GM23338 (cell line): Measurements from ENCODE around the gene EDNRA. TPM values are rescaled to one million over a fixed set of nuclear protein-coding genes. Genes with fewer than 3 reads are reported as not detected.

Experiments used
- ATAC-seq: fragments of 200-7000 bp; cut with Tn5 transposase; 3 replicates; pipeline ENCODE4 v1.9.1; 2020
- DNase-seq: peaks from one replicate; pipeline ENCODE4 v3.0.0-alpha.2; 2015; ENCODE audit warnings: low spot score
- H2AFZ ChIP-seq: fragments of 200-600 bp; sonication (generic); 2 replicates; pipeline ENCODE4 v1.8.0; 2016; ENCODE audit warnings: antibody characterized with exemption, mild to moderate bottlenecking, moderate library complexity
- H3F3A ChIP-seq: fragments of 200-600 bp; sonication (generic); replicated peaks from 2 replicates; pipeline ENCODE4 v1.8.0; 2017; ENCODE audit warnings: antibody characterized with exemption, mixed run types, low read depth
- H3K27ac ChIP-seq: fragments of 200-600 bp; sonication (generic); 2 replicates; pipeline ENCODE4 v1.6.1; 2016; ENCODE audit warnings: low read depth
- H3K27me3 ChIP-seq: fragments of 200-600 bp; sonication (generic); 2 replicates; pipeline ENCODE4 v1.8.0; 2016; ENCODE audit warnings: mild to moderate bottlenecking, mixed run types, moderate library complexity; ENCODE audit not compliant: insufficient read depth
- H3K36me3 ChIP-seq: fragments of 200-600 bp; sonication (generic); 2 replicates; pipeline ENCODE4 v1.8.0; 2016; ENCODE audit warnings: mild to moderate bottlenecking; ENCODE audit not compliant: insufficient read depth
- H3K4me1 ChIP-seq: fragments of 200-600 bp; sonication (generic); 2 replicates; pipeline ENCODE4 v1.8.0; 2016; ENCODE audit warnings: mild to moderate bottlenecking, moderate library complexity; ENCODE audit not compliant: insufficient read depth
- H3K4me2 ChIP-seq: fragments of 200-600 bp; sonication (generic); 2 replicates; pipeline ENCODE4 v1.7.1; 2017; ENCODE audit warnings: mixed run types
- H3K4me3 ChIP-seq: fragments of 200-600 bp; sonication (generic); 2 replicates; pipeline ENCODE4 v1.6.1; 2016; ENCODE audit warnings: mixed run types
- H3K79me2 ChIP-seq: fragments of 200-600 bp; sonication (generic); replicated peaks from 2 replicates; pipeline ENCODE4 v1.8.0; 2017; ENCODE audit warnings: mild to moderate bottlenecking; ENCODE audit not compliant: insufficient read depth
- H3K9me2 ChIP-seq: fragments of 200-600 bp; sonication (generic); 2 replicates; pipeline ENCODE4 v1.8.0; 2017; ENCODE audit not compliant: insufficient read depth
- H4K20me1 ChIP-seq: fragments of 200-600 bp; sonication (generic); replicated peaks from 2 replicates; pipeline ENCODE4 v1.8.0; 2017; ENCODE audit warnings: mild to moderate bottlenecking; ENCODE audit not compliant: insufficient read depth
- H3K27ac Mint-ChIP-seq: 2 replicates; pipeline ENCODE4 v1.8.0; 2020; ENCODE audit warnings: inconsistent platforms, mild to moderate bottlenecking, moderate library complexity, mixed read lengths
- H3K27me3 Mint-ChIP-seq: 3 replicates; pipeline ENCODE4 v1.8.0; 2022; ENCODE audit warnings: low read depth, mild to moderate bottlenecking, moderate library complexity, mixed read lengths, inconsistent platforms; ENCODE audit not compliant: insufficient read depth, poor library complexity
- H3K36me3 Mint-ChIP-seq: 3 replicates; pipeline ENCODE4 v1.8.0; 2021; ENCODE audit warnings: low read depth, mild to moderate bottlenecking, inconsistent platforms, moderate library complexity, mixed read lengths
- H3K4me1 Mint-ChIP-seq: 3 replicates; pipeline ENCODE4 v1.8.0; 2020; ENCODE audit warnings: mild to moderate bottlenecking, inconsistent platforms, mixed read lengths
- H3K4me3 Mint-ChIP-seq: 3 replicates; pipeline ENCODE4 v1.8.0; 2021; ENCODE audit warnings: moderate library complexity, mild to moderate bottlenecking, inconsistent platforms, mixed read lengths
- H3K9me3 Mint-ChIP-seq: 3 replicates; pipeline ENCODE4 v1.8.0; 2020; ENCODE audit warnings: moderate library complexity, mild to moderate bottlenecking, inconsistent platforms, mixed read lengths
- CREB1 ChIP-seq: fragments of 250-450 bp; sonication (Bioruptor Pico); IDR thresholded peaks from 2 replicates; pipeline ENCODE4 v1.5.0; 2020; ENCODE audit warnings: low read depth, mild to moderate bottlenecking, moderate library complexity
- EZH2 ChIP-seq: fragments of 200-600 bp; sonication (generic); IDR thresholded peaks from one replicate; pipeline ENCODE4 v1.8.0; 2017; ENCODE audit warnings: antibody characterized with exemption, mild to moderate bottlenecking, low read depth; ENCODE audit not compliant: unreplicated experiment
- EZH2phosphoT487 ChIP-seq: fragments of 200-600 bp; sonication (generic); IDR thresholded peaks from one replicate; pipeline ENCODE4 v1.8.1; 2018; ENCODE audit warnings: antibody characterized with exemption; ENCODE audit not compliant: unreplicated experiment
- REST ChIP-seq: IDR thresholded peaks from one replicate; pipeline ENCODE4 v1.6.1; 2018; ENCODE audit warnings: antibody characterized with exemption; ENCODE audit not compliant: unreplicated experiment
- ZNF114 ChIP-seq: fragments of 250-450 bp; sonication (Bioruptor Pico); IDR thresholded peaks from 2 replicates; pipeline ENCODE4 v1.5.0; 2020; ENCODE audit warnings: mild to moderate bottlenecking, moderate library complexity
- ZNF331 ChIP-seq: fragments of 250-450 bp; sonication (Bioruptor Pico); IDR thresholded peaks from 2 replicates; pipeline ENCODE4 v1.5.0; 2020; ENCODE audit warnings: low read depth, mild to moderate bottlenecking, moderate library complexity
- ZNF462 ChIP-seq: fragments of 250-450 bp; sonication (Bioruptor Pico); IDR thresholded peaks from 2 replicates; pipeline ENCODE4 v1.5.0; 2020; ENCODE audit warnings: mild to moderate bottlenecking, moderate library complexity
- polyA plus RNA-seq: library from polyadenylated mRNA; unstranded; fragments of >200 nt; fragmentation: Nextera tagmentation; extraction: Ambion mirVana; gene quantifications from 2 replicates; pipeline ENCODE4 v1.2.1, GENCODE V29; 2016
- total RNA-seq: library from RNA; depleted of rRNA; stranded (reverse); fragments of >200 nt; shearing (Covaris generic); gene quantifications from 2 replicates; pipeline ENCODE4 v1.2.3, GENCODE V29; 2014
- TF ChIP-seq, protein P1 (sequence below), 2 experiments: fragments of 200-600 bp in 1 of 2; sonication (generic) in 1 of 2; conservative IDR thresholded peaks; 2 replicates each; pipeline versions ENCODE4 v1.5.1 to v1.6.1; 2016 to 2017; ENCODE audit warnings: antibody characterized with exemption in 2 of 2, low read depth in 2 of 2, mild to moderate bottlenecking in 2 of 2, moderate library complexity in 1 of 2

EDNRA gene
- total and polyA plus RNA-seq, 2 experiments from 2014 or later = 1.5 to 5.0 TPM

- H3K9me3 Mint-ChIP-seq = peaks cover 10% of the 10 kb centered on the region; the same call in 2 of the 3 replicates
- ATAC-seq = no peak
- Histone ChIP-seq H2AFZ (no peak overlapping the region), H3K27ac (no peak overlapping the region), H3F3A (no peaks in the 10 kb centered on the region), H3K27me3 (no peaks in the 10 kb centered on the region), H3K4me2 (no peak overlapping the region), H3K4me3 (no peak overlapping the region), H3K4me1 (no peaks in the 10 kb centered on the region), H4K20me1 (no peaks in the 10 kb centered on the region), H3K9me2 (peaks cover 7% of the 10 kb centered on the region; the same call in 1 of the 2 replicates), H3K36me3 (no peaks in the 10 kb centered on the region), H3K79me2 (no peaks in the 10 kb centered on the region)
- no peaks in the 10 kb centered on the region; the same call in 2 of the 3 replicates for H3K36me3 Mint-ChIP-seq
- H3K27ac Mint-ChIP-seq = no peak overlapping the region
- no peak overlapping the region for H3K4me3 Mint-ChIP-seq
- no peak for DNase-seq
- H3K4me1 Mint-ChIP-seq = no peaks in the 10 kb centered on the region
- H3K27me3 Mint-ChIP-seq = no peaks in the 10 kb centered on the region
- TF ChIP-seq ZNF462 (CRISPR knock-in tag) (no peak), REST (no peak), CREB1 (CRISPR knock-in tag) (no peak), EZH2 (no peak), EZH2phosphoT487 (no peak), ZNF114 (no peak), ZNF331 (no peak)
- TF ChIP-seq, protein P1, sequence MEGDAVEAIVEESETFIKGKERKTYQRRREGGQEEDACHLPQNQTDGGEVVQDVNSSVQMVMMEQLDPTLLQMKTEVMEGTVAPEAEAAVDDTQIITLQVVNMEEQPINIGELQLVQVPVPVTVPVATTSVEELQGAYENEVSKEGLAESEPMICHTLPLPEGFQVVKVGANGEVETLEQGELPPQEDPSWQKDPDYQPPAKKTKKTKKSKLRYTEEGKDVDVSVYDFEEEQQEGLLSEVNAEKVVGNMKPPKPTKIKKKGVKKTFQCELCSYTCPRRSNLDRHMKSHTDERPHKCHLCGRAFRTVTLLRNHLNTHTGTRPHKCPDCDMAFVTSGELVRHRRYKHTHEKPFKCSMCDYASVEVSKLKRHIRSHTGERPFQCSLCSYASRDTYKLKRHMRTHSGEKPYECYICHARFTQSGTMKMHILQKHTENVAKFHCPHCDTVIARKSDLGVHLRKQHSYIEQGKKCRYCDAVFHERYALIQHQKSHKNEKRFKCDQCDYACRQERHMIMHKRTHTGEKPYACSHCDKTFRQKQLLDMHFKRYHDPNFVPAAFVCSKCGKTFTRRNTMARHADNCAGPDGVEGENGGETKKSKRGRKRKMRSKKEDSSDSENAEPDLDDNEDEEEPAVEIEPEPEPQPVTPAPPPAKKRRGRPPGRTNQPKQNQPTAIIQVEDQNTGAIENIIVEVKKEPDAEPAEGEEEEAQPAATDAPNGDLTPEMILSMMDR (conservative IDR thresholded peaks at IDR 0.05; ENCODE audit: low read depth in 2 of 2) = no peak
Measured at GRCh38 chr4:147461161-147461560, 19.7 kb upstream of the EDNRA start.
